K562 (cell line): Measurements from ENCODE around the gene MPC2. TPM values are rescaled to one million over a fixed set of nuclear protein-coding genes. Genes with fewer than 3 reads are reported as not detected.

Source experiments
- CREB3L1 ChIP-seq: fragments of 450-650 bp; IDR thresholded peaks from 2 replicates; pipeline ENCODE4 v1.6.1; 2014; ENCODE audit warnings: low read depth, mild to moderate bottlenecking, moderate library complexity, borderline replicate concordance
- CUX1 ChIP-seq: fragments of 200-800 bp; sonication (Bioruptor generic); IDR thresholded peaks from 2 replicates; pipeline ENCODE4 v1.6.1; 2016; ENCODE audit warnings: missing genetic modification characterization, missing compliant biosample characterization
- MCM5 ChIP-seq: fragments of 450-650 bp; IDR thresholded peaks from 2 replicates; pipeline ENCODE4 v1.6.1; 2016; ENCODE audit warnings: low read depth
- MIER1 ChIP-seq: fragments of 450-650 bp; IDR thresholded peaks from 2 replicates; pipeline ENCODE4 v1.6.1; 2016; ENCODE audit warnings: antibody characterized with exemption, mild to moderate bottlenecking, low read depth
- NCOR1 ChIP-seq: fragments of 450-650 bp; IDR thresholded peaks from 2 replicates; pipeline ENCODE4 v1.6.1; 2016; ENCODE audit warnings: mild to moderate bottlenecking, moderate library complexity
- NFYB ChIP-seq: IDR thresholded peaks from 2 replicates; pipeline ENCODE4 v1.6.1; 2011; ENCODE audit warnings: mild to moderate bottlenecking, moderate library complexity; ENCODE audit not compliant: insufficient read length; ENCODE audit errors: extremely low read depth
- POLR2H ChIP-seq: IDR thresholded peaks from 2 replicates; pipeline ENCODE4 v1.6.1; 2016; ENCODE audit warnings: missing genetic modification characterization, low read depth, mild to moderate bottlenecking, control low read depth, missing compliant biosample characterization, moderate library complexity
- ZFP91 ChIP-seq: sonication (generic); formaldehyde crosslinking; IDR thresholded peaks from 2 replicates; pipeline ENCODE4 v1.8.0; 2022; ENCODE audit warnings: mild to moderate bottlenecking, missing genetic modification reagents
- ZNF280B ChIP-seq: fragments of 250-450 bp; sonication (Bioruptor Pico); IDR thresholded peaks from 2 replicates; pipeline ENCODE4 v1.5.1; 2021; ENCODE audit warnings: mild to moderate bottlenecking
- ZNF347 ChIP-seq: fragments of 450-650 bp; formaldehyde crosslinking; IDR thresholded peaks from 2 replicates; pipeline ENCODE4 v1.4.0; 2020; ENCODE audit warnings: low read depth, mild to moderate bottlenecking, moderate library complexity
- ZNF518B ChIP-seq: fragments of 250-450 bp; sonication (Bioruptor Pico); IDR thresholded peaks from 2 replicates; pipeline ENCODE4 v1.5.0; 2021; ENCODE audit warnings: mild to moderate bottlenecking, moderate library complexity
- ZSCAN32 ChIP-seq: fragments of 450-650 bp; formaldehyde crosslinking; IDR thresholded peaks from 2 replicates; pipeline ENCODE4 v1.4.0; 2020; ENCODE audit warnings: mild to moderate bottlenecking, moderate library complexity
- polyA plus RNA-seq, 8 experiments: library from polyadenylated mRNA; depleted of rRNA in 4 of 8; stranded (reverse) in 5 of 8; unstranded in 3 of 8; fragments of >200 nt; fragmentation: Nextera tagmentation in 2 of 8; fragmentation: Illumina TruSeq in 1 of 8; extraction: Ambion mirVana in 2 of 8; extraction: Trizol in 1 of 8; gene quantifications; 2 replicates each; pipeline versions ENCODE4 v1.2.1 to v1.2.3, GENCODE V29; 2011 to 2014; ENCODE audit warnings: inconsistent platforms in 1 of 8, missing spikeins in 1 of 8
- total RNA-seq, 7 experiments: library from RNA; depleted of rRNA in 6 of 7; stranded (reverse); fragments of >200 nt in 6 of 7; fragmentation: Illumina TruSeq in 2 of 7; extraction: Trizol in 2 of 7; gene quantifications; 2 replicates each; pipeline versions ENCODE4 v1.2.1 to v1.2.3, GENCODE V29; 2011 to 2021; ENCODE audit warnings: low replicate concordance in 1 of 7

Gene MPC2
- total and polyA plus RNA-seq, 9 of the 15 experiments (the other 6 are each of a cell fraction or from before 2014, with no cell fraction given), result 70.7 to 179 (median 144) TPM

- TF ChIP-seq ZNF518B (CRISPR knock-in tag) (no peak), CUX1 (CRISPR knock-in tag) (no peak), ZNF280B (CRISPR knock-in tag) (no peak), POLR2H (tag) (0 out of 2 replicates have a peak, but pooled peaks have one; percentile 67), ZSCAN32 (no peak), NCOR1 (no peak), CREB3L1 (no peak), MCM5 (no peak), ZNF347 (CRISPR knock-in tag) (no peak), MIER1 (peak; percentile 59; the same call in 1 of the 2 replicates), NFYB (no peak), ZFP91 (no peak)
Measured at GRCh38 chr1:167937709-167938010, 788 bp upstream of the MPC2 start (continued).
